Measurements from ENCODE around the gene MRPL45. TPM values are rescaled to one million over a fixed set of nuclear protein-coding genes. Genes with fewer than 3 reads are reported as not detected.

Gene MRPL45
- polyA plus RNA-seq, 1 donor from 2014 or later: 27.5 TPM

GRCh38 chr17:38333635-38334295, 36.8 kb downstream of the MRPL45 start:
- no peak overlapping the region for H3K9ac ChIP-seq (ENCODE audit: low read length)
- H2AFZ ChIP-seq (ENCODE audit: low read depth, low read length): no peak overlapping the region
- H3K9me3 ChIP-seq (ENCODE audit: low read length): no peaks in the 10 kb centered on the region
- H3K27me3 ChIP-seq (ENCODE audit: insufficient read depth, low read depth, low read length): no peaks in the 10 kb centered on the region
- H3K27ac ChIP-seq (ENCODE audit: low read length): no peak overlapping the region
- no peaks in the 10 kb centered on the region for H3F3A ChIP-seq (ENCODE audit: insufficient read depth, low read length, poor library complexity, severe bottlenecking)
- H3K79me2 ChIP-seq (replicated peaks; ENCODE audit: insufficient read depth, low read length): no peaks in the 10 kb centered on the region
- H3K4me3 ChIP-seq (ENCODE audit: low read length): no peak overlapping the region
- no peaks in the 10 kb centered on the region for H3K36me3 ChIP-seq (ENCODE audit: insufficient read depth, low read length)
- H3K4me2 ChIP-seq (ENCODE audit: low read length): no peak overlapping the region
- no peaks in the 10 kb centered on the region for H3K9me2 ChIP-seq (ENCODE audit: insufficient read depth, low read length)
- no peak for TF ChIP-seq TAF1 (IDR thresholded peaks at IDR 0.05; ENCODE audit: low read depth)
- TF ChIP-seq CTCF (IDR thresholded peaks at IDR 0.05; ENCODE audit: poor library complexity, severe bottlenecking): peak; percentile 42
- TF ChIP-seq SMC3 (conservative IDR thresholded peaks at IDR 0.05; ENCODE audit: poor library complexity): no peak
- no peak for TF ChIP-seq POLR2AphosphoS5 (IDR thresholded peaks at IDR 0.05)
- H4K20me1 ChIP-seq (ENCODE audit: insufficient read depth): no peaks in the 10 kb centered on the region

- H3K79me2 ChIP-seq (replicated peaks; ENCODE audit: insufficient read depth, low read length): no peaks in the 10 kb centered on the region
- no peaks in the 10 kb centered on the region for H3K9me3 ChIP-seq (ENCODE audit: low read length)
- no peak overlapping the region for H2AFZ ChIP-seq (ENCODE audit: low read depth, low read length)
Measured at GRCh38 chr17:38334480-38335364, 37.8 kb downstream of the MRPL45 start.

More at GRCh38 chr17:38334480-38335364, 37.8 kb downstream of the MRPL45 start:
- Histone ChIP-seq H3K9ac (ENCODE audit: low read length) (no peak overlapping the region), H3K4me3 (ENCODE audit: low read length) (no peak overlapping the region), H3F3A (ENCODE audit: insufficient read depth, low read length, poor library complexity, severe bottlenecking) (no peaks in the 10 kb centered on the region), H3K9me2 (ENCODE audit: insufficient read depth, low read length) (no peaks in the 10 kb centered on the region), H4K20me1 (ENCODE audit: insufficient read depth) (no peaks in the 10 kb centered on the region), H3K27ac (ENCODE audit: low read length) (no peak overlapping the region), H3K4me2 (ENCODE audit: low read length) (no peak overlapping the region), H3K36me3 (ENCODE audit: insufficient read depth, low read length) (no peaks in the 10 kb centered on the region), H3K27me3 (ENCODE audit: insufficient read depth, low read depth, low read length) (no peaks in the 10 kb centered on the region)
- TF ChIP-seq CTCF (IDR thresholded peaks at IDR 0.05; ENCODE audit: poor library complexity, severe bottlenecking) (no peak), TAF1 (IDR thresholded peaks at IDR 0.05; ENCODE audit: low read depth) (no peak), EZH2 (IDR thresholded peaks at IDR 0.05; ENCODE audit: borderline replicate concordance, insufficient read depth, low read length, poor library complexity, severe bottlenecking) (no peak), RAD21 (conservative IDR thresholded peaks at IDR 0.05) (no peak), MXI1 (conservative IDR thresholded peaks at IDR 0.05; ENCODE audit: poor library complexity, severe bottlenecking) (no peak)

Data from neural cell (in vitro differentiated cells).